ENCODE results near the gene CACNG1. TPM values are rescaled to one million over a fixed set of nuclear protein-coding genes. Genes with fewer than 3 reads are reported as not detected.
"Not testable (repeated sequence)": the region's sequence is repeated elsewhere in the genome, so short reads cannot be mapped to it uniquely, and the experiment has no call there.

CACNG1 gene
- polyA plus RNA-seq, 3 donors: not detected

- no peaks in the 10 kb centered on the region for H3K9me3 ChIP-seq (replicated peaks in 1 of 2; ENCODE audit: control insufficient read depth in 1 of 2, insufficient read depth in 1 of 2, low read length in 2 of 2)
- no peak for DNase-seq
- H3K4me1 ChIP-seq (ENCODE audit: control insufficient read depth in 1 of 2, insufficient read depth in 2 of 2, low read length in 2 of 2): no peaks in the 10 kb centered on the region
- no peaks in the 10 kb centered on the region for H3K27me3 ChIP-seq (ENCODE audit: control insufficient read depth in 2 of 2, insufficient read depth in 2 of 2, low read length in 2 of 2)
- H3K27ac Mint-ChIP-seq: no peak overlapping the region
- H3K79me2 ChIP-seq (ENCODE audit: insufficient read depth, low read length): no peaks in the 10 kb centered on the region
- no peak overlapping the region for H3K9ac ChIP-seq (ENCODE audit: insufficient read depth, low read length, poor library complexity, severe bottlenecking)
- H3K9me3 Mint-ChIP-seq: peaks cover 0 to 13% (median 3%) of the 10 kb centered on the region in 7 donors
- no peaks in the 10 kb centered on the region for H3K36me3 ChIP-seq (replicated peaks in 1 of 2; ENCODE audit: control insufficient read depth in 1 of 2, insufficient read depth in 2 of 2, low read length in 2 of 2)
- peaks cover 0 to 4% (median 1%) of the 10 kb centered on the region in 3 donors for H3K27me3 Mint-ChIP-seq (ENCODE audit: low read depth in 3 of 3)
- H3K36me3 Mint-ChIP-seq: no peaks in the 10 kb centered on the region
- H4K20me1 ChIP-seq (ENCODE audit: insufficient read depth, low read length): no peaks in the 10 kb centered on the region
- no peak overlapping the region for H3K27ac ChIP-seq (ENCODE audit: low read depth in 1 of 2, low read length in 2 of 2)
- no peak overlapping the region for H3K4me3 Mint-ChIP-seq
- H3K4me3 ChIP-seq (replicated peaks in 1 of 3; ENCODE audit: low read depth in 2 of 3, low read length in 3 of 3): no peak overlapping the region
- no peak overlapping the region for H3K4me2 ChIP-seq (replicated peaks; ENCODE audit: extremely low read depth, low read length, poor library complexity, severe bottlenecking)
- WGBS (ENCODE audit: insufficient coverage): 100% methylated on average over 2 of the region's 5 CpGs
- TF ChIP-seq CTCF (IDR thresholded peaks at IDR 0.05): no peak
- H3K4me1 Mint-ChIP-seq: no peaks in the 10 kb centered on the region
- intact Hi-C loops (cut with micrococcal nuclease): no loop called here
- no peak overlapping the region for H2AFZ ChIP-seq (ENCODE audit: insufficient read depth, low read depth, low read length, poor library complexity, severe bottlenecking)
Observed at GRCh38 chr17:67038861-67039365, 5.4 kb upstream of the CACNG1 start.

- no peaks in the 10 kb centered on the region for H3K9me3 ChIP-seq (replicated peaks in 1 of 2; ENCODE audit: control insufficient read depth in 1 of 2, insufficient read depth in 1 of 2, low read length in 2 of 2)
- no peak overlapping the region for H3K27ac ChIP-seq (ENCODE audit: low read depth in 1 of 2, low read length in 2 of 2)
- peaks cover 0 to 8% (median 3%) of the 10 kb centered on the region in 3 donors for H3K27me3 Mint-ChIP-seq (ENCODE audit: low read depth in 3 of 3)
- H3K9ac ChIP-seq (ENCODE audit: insufficient read depth, low read length, poor library complexity, severe bottlenecking): no peak overlapping the region
- no peaks in the 10 kb centered on the region for H4K20me1 ChIP-seq (ENCODE audit: insufficient read depth, low read length)
- no peaks in the 10 kb centered on the region for H3K4me1 ChIP-seq (ENCODE audit: control insufficient read depth in 1 of 2, insufficient read depth in 2 of 2, low read length in 2 of 2)
- DNase-seq: no peak
- H3K4me3 Mint-ChIP-seq: no peak overlapping the region
- no peak overlapping the region for H2AFZ ChIP-seq (ENCODE audit: insufficient read depth, low read depth, low read length, poor library complexity, severe bottlenecking)
- H3K9me3 Mint-ChIP-seq: peaks cover 0 to 12% (median 3%) of the 10 kb centered on the region in 7 donors
- WGBS (ENCODE audit: insufficient coverage): 66% methylated on average over 3 of the region's 6 CpGs
- intact Hi-C loops (cut with micrococcal nuclease): no loop called here
- H3K4me1 Mint-ChIP-seq: no peaks in the 10 kb centered on the region
- no peaks in the 10 kb centered on the region for H3K27me3 ChIP-seq (ENCODE audit: control insufficient read depth in 2 of 2, insufficient read depth in 2 of 2, low read length in 2 of 2)
- no peaks in the 10 kb centered on the region for H3K36me3 ChIP-seq (replicated peaks in 1 of 2; ENCODE audit: control insufficient read depth in 1 of 2, insufficient read depth in 2 of 2, low read length in 2 of 2)
- no peak overlapping the region for H3K4me2 ChIP-seq (replicated peaks; ENCODE audit: extremely low read depth, low read length, poor library complexity, severe bottlenecking)
- no peaks in the 10 kb centered on the region for H3K36me3 Mint-ChIP-seq
- peak overlapping the region in 1 of 7 donors; percentile 14 for H3K27ac Mint-ChIP-seq
- TF ChIP-seq CTCF (IDR thresholded peaks at IDR 0.05): no peak
- no peaks in the 10 kb centered on the region for H3K79me2 ChIP-seq (ENCODE audit: insufficient read depth, low read length)
- no peak overlapping the region for H3K4me3 ChIP-seq (replicated peaks in 1 of 3; ENCODE audit: low read depth in 2 of 3, low read length in 3 of 3)
Observed at GRCh38 chr17:67040652-67041051, 3.7 kb upstream of the CACNG1 start.

GRCh38 chr17:67041119-67041518 is 3.2 kb upstream of the CACNG1 start:
- H3K27ac ChIP-seq (ENCODE audit: low read depth in 1 of 2, low read length in 2 of 2); H3K36me3 ChIP-seq (replicated peaks in 1 of 2; ENCODE audit: control insufficient read depth in 1 of 2, insufficient read depth in 2 of 2, low read length in 2 of 2); H3K4me2 ChIP-seq (replicated peaks; ENCODE audit: extremely low read depth, low read length, poor library complexity, severe bottlenecking); DNase-seq; H3K27ac Mint-ChIP-seq; H3K27me3 ChIP-seq (ENCODE audit: control insufficient read depth in 2 of 2, insufficient read depth in 2 of 2, low read length in 2 of 2); intact Hi-C loops (cut with micrococcal nuclease); H3K36me3 Mint-ChIP-seq; H3K4me1 Mint-ChIP-seq; H3K9ac ChIP-seq (ENCODE audit: insufficient read depth, low read length, poor library complexity, severe bottlenecking); H3K4me3 ChIP-seq (replicated peaks in 1 of 3; ENCODE audit: low read depth in 2 of 3, low read length in 3 of 3); H3K79me2 ChIP-seq (ENCODE audit: insufficient read depth, low read length); H2AFZ ChIP-seq (ENCODE audit: insufficient read depth, low read depth, low read length, poor library complexity, severe bottlenecking); H3K9me3 ChIP-seq (replicated peaks in 1 of 2; ENCODE audit: control insufficient read depth in 1 of 2, insufficient read depth in 1 of 2, low read length in 2 of 2); H3K4me1 ChIP-seq (ENCODE audit: control insufficient read depth in 1 of 2, insufficient read depth in 2 of 2, low read length in 2 of 2); H4K20me1 ChIP-seq (ENCODE audit: insufficient read depth, low read length); H3K27me3 Mint-ChIP-seq (ENCODE audit: low read depth in 3 of 3); H3K4me3 Mint-ChIP-seq: not testable (repeated sequence)
- WGBS (ENCODE audit: insufficient coverage): 100% methylated on average over 4 of the region's 5 CpGs
- peaks cover 0 to 12% (median 3%) of the 10 kb centered on the region in 7 donors for H3K9me3 Mint-ChIP-seq

Measured in CD14-positive monocyte (primary cell).